ENCODE measurements around the gene SMAD3. TPM values are rescaled to one million over a fixed set of nuclear protein-coding genes. Genes with fewer than 3 reads are reported as not detected.

The SMAD3 gene
- total and polyA plus RNA-seq, 2 experiments from 2014 or later, result 30.8 to 34.0 TPM

GRCh38 chr15:67173005-67173404, 107.6 kb downstream of the SMAD3 start:
- in situ Hi-C loops (cut with MboI), result no loop called here
- Histone ChIP-seq H2AFZ (no peak overlapping the region), H3F3A (ENCODE audit: insufficient read depth) (peaks cover 38% of the 10 kb centered on the region), H3K4me3 (no peak overlapping the region), H4K20me1 (ENCODE audit: insufficient read depth) (no peaks in the 10 kb centered on the region), H3K36me3 (ENCODE audit: low read depth) (peaks cover 47% of the 10 kb centered on the region; the same call in 1 of the 2 replicates), H3K27ac (no peak overlapping the region), H3K9ac (no peak overlapping the region), H3K9me3 (ENCODE audit: low read depth) (no peaks in the 10 kb centered on the region), H3K9me2 (ENCODE audit: insufficient read depth) (no peaks in the 10 kb centered on the region), H3K79me2 (ENCODE audit: insufficient read depth) (peaks cover 50% of the 10 kb centered on the region), H3K4me1 (ENCODE audit: insufficient read depth) (peaks cover 36% of the 10 kb centered on the region), H3K27me3 (replicated peaks; ENCODE audit: insufficient read depth) (no peaks in the 10 kb centered on the region), H3K4me2 (ENCODE audit: unreplicated experiment) (no peak overlapping the region)
- TF ChIP-seq EZH2phosphoT487 (IDR thresholded peaks at IDR 0.05; ENCODE audit: insufficient read depth, low read depth) (no peak), EZH2 (IDR thresholded peaks at IDR 0.05; ENCODE audit: insufficient read depth, poor library complexity, severe bottlenecking) (no peak)
- no peak for DNase-seq
- WGBS, 2 experiments (ENCODE audit: low coverage in 1 of 2, low lambda C conversion rate in 2 of 2, missing lambda C conversion rate in 2 of 2), result 95 to 96% methylated on average over 7 to 8 of the region's 8 CpGs

- in situ Hi-C loops (cut with MboI), result no loop called here
- Histone ChIP-seq H3K9me2 (ENCODE audit: insufficient read depth) (no peaks in the 10 kb centered on the region), H3K4me2 (ENCODE audit: unreplicated experiment) (no peak overlapping the region), H3K9ac (no peak overlapping the region), H3K9me3 (ENCODE audit: low read depth) (no peaks in the 10 kb centered on the region), H3K36me3 (ENCODE audit: low read depth) (peaks cover 40% of the 10 kb centered on the region; the same call in 1 of the 2 replicates), H3K27ac (no peak overlapping the region), H4K20me1 (ENCODE audit: insufficient read depth) (no peaks in the 10 kb centered on the region), H3K4me1 (ENCODE audit: insufficient read depth) (peaks cover 42% of the 10 kb centered on the region), H3K4me3 (no peak overlapping the region), H2AFZ (no peak overlapping the region), H3F3A (ENCODE audit: insufficient read depth) (peaks cover 43% of the 10 kb centered on the region), H3K27me3 (replicated peaks; ENCODE audit: insufficient read depth) (no peaks in the 10 kb centered on the region), H3K79me2 (ENCODE audit: insufficient read depth) (peaks cover 50% of the 10 kb centered on the region)
- WGBS, 2 experiments (ENCODE audit: low coverage in 1 of 2, low lambda C conversion rate in 2 of 2, missing lambda C conversion rate in 2 of 2), result 89 to 91% methylated on average over 8 of the region's 8 CpGs
- no peak for TF ChIP-seq EZH2 (IDR thresholded peaks at IDR 0.05; ENCODE audit: insufficient read depth, poor library complexity, severe bottlenecking)
- no peak for TF ChIP-seq EZH2phosphoT487 (IDR thresholded peaks at IDR 0.05; ENCODE audit: insufficient read depth, low read depth)
- DNase-seq, result no peak
These were observed 108.4 kb downstream of the SMAD3 start for GRCh38 chr15:67173786-67174185.

- H3K36me3 ChIP-seq (ENCODE audit: low read depth), result peaks cover 35% of the 10 kb centered on the region; the same call in 1 of the 2 replicates
These were observed 109.0 kb downstream of the SMAD3 start for GRCh38 chr15:67174446-67174845.

GRCh38 chr15:67174864-67175573, 109.6 kb downstream of the SMAD3 start:
- Histone ChIP-seq H3K9ac (0 out of 2 replicates have a peak overlapping the region, but pooled peaks have one; percentile 16), H3K4me1 (ENCODE audit: insufficient read depth) (peaks cover 51% of the 10 kb centered on the region), H3K27me3 (replicated peaks; ENCODE audit: insufficient read depth) (no peaks in the 10 kb centered on the region), H3K4me2 (ENCODE audit: unreplicated experiment) (no peak overlapping the region), H3K4me3 (no peak overlapping the region), H3F3A (ENCODE audit: insufficient read depth) (peaks cover 53% of the 10 kb centered on the region), H3K79me2 (ENCODE audit: insufficient read depth) (peaks cover 50% of the 10 kb centered on the region), H4K20me1 (ENCODE audit: insufficient read depth) (no peaks in the 10 kb centered on the region), H3K9me3 (ENCODE audit: low read depth) (no peaks in the 10 kb centered on the region), H2AFZ (no peak overlapping the region), H3K27ac (no peak overlapping the region), H3K36me3 (ENCODE audit: low read depth) (peaks cover 35% of the 10 kb centered on the region; the same call in 1 of the 2 replicates), H3K9me2 (ENCODE audit: insufficient read depth) (no peaks in the 10 kb centered on the region)
- WGBS, 2 experiments (ENCODE audit: low coverage in 1 of 2, low lambda C conversion rate in 2 of 2, missing lambda C conversion rate in 2 of 2), result 87 to 88% methylated on average over 9 of the region's 9 CpGs
- in situ Hi-C loops (cut with MboI), result no loop called here
- TF ChIP-seq EZH2 (IDR thresholded peaks at IDR 0.05; ENCODE audit: insufficient read depth, poor library complexity, severe bottlenecking) (no peak), EZH2phosphoT487 (IDR thresholded peaks at IDR 0.05; ENCODE audit: insufficient read depth, low read depth) (no peak)
- DNase-seq, result peak; percentile 65

More at GRCh38 chr15:67174446-67174845, 109.0 kb downstream of the SMAD3 start:
- H2AFZ ChIP-seq, result no peak overlapping the region
- peaks cover 48% of the 10 kb centered on the region for H3F3A ChIP-seq (ENCODE audit: insufficient read depth)
- H3K4me3 ChIP-seq, result no peak overlapping the region
- H3K79me2 ChIP-seq (ENCODE audit: insufficient read depth), result peaks cover 50% of the 10 kb centered on the region
- no peak overlapping the region for H3K27ac ChIP-seq
- no peak for DNase-seq
- no peaks in the 10 kb centered on the region for H3K9me3 ChIP-seq (ENCODE audit: low read depth)
- WGBS, 2 experiments (ENCODE audit: low coverage in 1 of 2, low lambda C conversion rate in 2 of 2, missing lambda C conversion rate in 2 of 2), result 96 to 98% methylated on average over 3 of the region's 3 CpGs
- no peaks in the 10 kb centered on the region for H3K27me3 ChIP-seq (replicated peaks; ENCODE audit: insufficient read depth)
- H4K20me1 ChIP-seq (ENCODE audit: insufficient read depth), result no peaks in the 10 kb centered on the region
- peaks cover 49% of the 10 kb centered on the region for H3K4me1 ChIP-seq (ENCODE audit: insufficient read depth)
- in situ Hi-C loops (cut with MboI), result no loop called here
- TF ChIP-seq EZH2phosphoT487 (IDR thresholded peaks at IDR 0.05; ENCODE audit: insufficient read depth, low read depth) (no peak), EZH2 (IDR thresholded peaks at IDR 0.05; ENCODE audit: insufficient read depth, poor library complexity, severe bottlenecking) (no peak)
- no peaks in the 10 kb centered on the region for H3K9me2 ChIP-seq (ENCODE audit: insufficient read depth)
- H3K4me2 ChIP-seq (ENCODE audit: unreplicated experiment), result no peak overlapping the region
- H3K9ac ChIP-seq, result no peak overlapping the region
